ENCODE results near the gene KNDC1.
A peak's percentile ranks its signal among the peaks of the same experiment; 100 is the strongest.
"Not testable (repeated sequence)": the region's sequence is repeated elsewhere in the genome, so short reads cannot be mapped to it uniquely, and the experiment has no call there.

The KNDC1 gene

GRCh38 chr10:133169173-133169947 is 9.3 kb downstream of the KNDC1 start:
- DNase-seq (no peak), ATAC-seq (no peak)
- Mint-ChIP-seq H3K4me1 (no peaks in the 10 kb centered on the region), H3K36me3 (ENCODE audit: low read depth) (no peaks in the 10 kb centered on the region), H3K9me3 (no peaks in the 10 kb centered on the region), H3K27ac (no peak overlapping the region), H3K4me3 (no peak overlapping the region), H3K27me3 (peaks cover 12% of the 10 kb centered on the region)

GRCh38 chr10:133170092-133170491 is 10.1 kb downstream of the KNDC1 start:
- ATAC-seq (no peak), DNase-seq (no peak)
- no peaks in the 10 kb centered on the region for H3K4me1 Mint-ChIP-seq
- no peaks in the 10 kb centered on the region for H3K36me3 Mint-ChIP-seq (ENCODE audit: low read depth)
- H3K27ac Mint-ChIP-seq = no peak overlapping the region
- peaks cover 12% of the 10 kb centered on the region for H3K27me3 Mint-ChIP-seq
- H3K9me3 Mint-ChIP-seq = no peaks in the 10 kb centered on the region
- H3K4me3 Mint-ChIP-seq = no peak overlapping the region

- no peak overlapping the region for H3K4me3 Mint-ChIP-seq
- H3K36me3 Mint-ChIP-seq (ENCODE audit: low read depth) = peaks cover 5% of the 10 kb centered on the region
- H3K4me1 Mint-ChIP-seq = no peaks in the 10 kb centered on the region
- H3K27me3 Mint-ChIP-seq = peaks cover 8% of the 10 kb centered on the region
- H3K27ac Mint-ChIP-seq = no peak overlapping the region
- ATAC-seq (no peak), DNase-seq (no peak)
- peaks cover 12% of the 10 kb centered on the region for H3K9me3 Mint-ChIP-seq
Measured at GRCh38 chr10:133173860-133174640, 14.0 kb downstream of the KNDC1 start.

GRCh38 chr10:133174689-133175263 is 14.8 kb downstream of the KNDC1 start:
- ATAC-seq (no peak), DNase-seq (no peak)
- H3K4me3 Mint-ChIP-seq = no peak overlapping the region
- H3K36me3 Mint-ChIP-seq (ENCODE audit: low read depth) = peaks cover 5% of the 10 kb centered on the region
- peaks cover 12% of the 10 kb centered on the region for H3K9me3 Mint-ChIP-seq
- peaks cover 8% of the 10 kb centered on the region for H3K27me3 Mint-ChIP-seq
- no peaks in the 10 kb centered on the region for H3K4me1 Mint-ChIP-seq
- no peak overlapping the region for H3K27ac Mint-ChIP-seq

- H3K9me3 Mint-ChIP-seq = peaks cover 12% of the 10 kb centered on the region
- H3K27ac Mint-ChIP-seq; H3K4me3 Mint-ChIP-seq; DNase-seq; H3K4me1 Mint-ChIP-seq; H3K27me3 Mint-ChIP-seq; ATAC-seq; H3K36me3 Mint-ChIP-seq (ENCODE audit: low read depth): not testable (repeated sequence)
Measured at GRCh38 chr10:133175624-133176023, 15.6 kb downstream of the KNDC1 start.

GRCh38 chr10:133176546-133176945 is 16.5 kb downstream of the KNDC1 start:
- no peak overlapping the region for H3K4me3 Mint-ChIP-seq
- no peak overlapping the region for H3K27ac Mint-ChIP-seq
- DNase-seq (no peak), ATAC-seq (no peak)
- H3K9me3 Mint-ChIP-seq = peaks cover 12% of the 10 kb centered on the region
- no peaks in the 10 kb centered on the region for H3K4me1 Mint-ChIP-seq
- H3K27me3 Mint-ChIP-seq = peaks cover 8% of the 10 kb centered on the region
- peaks cover 5% of the 10 kb centered on the region for H3K36me3 Mint-ChIP-seq (ENCODE audit: low read depth)

GRCh38 chr10:133177380-133178157 is 17.6 kb downstream of the KNDC1 start:
- no peak overlapping the region for H3K4me3 Mint-ChIP-seq
- H3K9me3 Mint-ChIP-seq = peaks cover 12% of the 10 kb centered on the region
- ATAC-seq (no peak), DNase-seq (no peak)
- H3K4me1 Mint-ChIP-seq = no peaks in the 10 kb centered on the region
- H3K27me3 Mint-ChIP-seq = peaks cover 7% of the 10 kb centered on the region
- peak overlapping the region; percentile 6 for H3K27ac Mint-ChIP-seq
- peaks cover 5% of the 10 kb centered on the region for H3K36me3 Mint-ChIP-seq (ENCODE audit: low read depth)

GRCh38 chr10:133178357-133179127 is 18.5 kb downstream of the KNDC1 start:
- no peak for ATAC-seq
- no peak overlapping the region for H3K4me3 Mint-ChIP-seq
- no peak for DNase-seq
- peaks cover 12% of the 10 kb centered on the region for H3K9me3 Mint-ChIP-seq
- H3K27ac Mint-ChIP-seq = no peak overlapping the region
- H3K27me3 Mint-ChIP-seq = peaks cover 2% of the 10 kb centered on the region
- peaks cover 5% of the 10 kb centered on the region for H3K36me3 Mint-ChIP-seq (ENCODE audit: low read depth)
- H3K4me1 Mint-ChIP-seq = no peaks in the 10 kb centered on the region

GRCh38 chr10:133179128-133179520 is 19.1 kb downstream of the KNDC1 start:
- Mint-ChIP-seq H3K27me3 (peaks cover 2% of the 10 kb centered on the region), H3K9me3 (peaks cover 12% of the 10 kb centered on the region), H3K4me3 (no peak overlapping the region), H3K27ac (no peak overlapping the region), H3K4me1 (no peaks in the 10 kb centered on the region), H3K36me3 (ENCODE audit: low read depth) (peaks cover 5% of the 10 kb centered on the region)
- no peak for DNase-seq
- ATAC-seq = no peak

GRCh38 chr10:133179651-133180050 is 19.6 kb downstream of the KNDC1 start:
- DNase-seq = no peak

GRCh38 chr10:133180192-133180964 is 20.4 kb downstream of the KNDC1 start:
- DNase-seq = no peak
- Mint-ChIP-seq H3K4me1 (no peaks in the 10 kb centered on the region), H3K36me3 (ENCODE audit: low read depth) (peaks cover 5% of the 10 kb centered on the region), H3K4me3 (no peak overlapping the region), H3K9me3 (peaks cover 12% of the 10 kb centered on the region), H3K27ac (no peak overlapping the region), H3K27me3 (peaks cover 2% of the 10 kb centered on the region)
- no peak for ATAC-seq

More at GRCh38 chr10:133179651-133180050, 19.6 kb downstream of the KNDC1 start:
- peaks cover 2% of the 10 kb centered on the region for H3K27me3 Mint-ChIP-seq
- H3K4me1 Mint-ChIP-seq = no peaks in the 10 kb centered on the region
- H3K9me3 Mint-ChIP-seq = peaks cover 12% of the 10 kb centered on the region
- no peak for ATAC-seq
- peaks cover 5% of the 10 kb centered on the region for H3K36me3 Mint-ChIP-seq (ENCODE audit: low read depth)
- H3K4me3 Mint-ChIP-seq = no peak overlapping the region
- no peak overlapping the region for H3K27ac Mint-ChIP-seq

- Mint-ChIP-seq H3K9me3 (peaks cover 12% of the 10 kb centered on the region), H3K27me3 (peaks cover 2% of the 10 kb centered on the region), H3K4me1 (no peaks in the 10 kb centered on the region), H3K27ac (no peak overlapping the region), H3K4me3 (no peak overlapping the region), H3K36me3 (ENCODE audit: low read depth) (peaks cover 5% of the 10 kb centered on the region)
- ATAC-seq (no peak), DNase-seq (no peak)
Measured at GRCh38 chr10:133180965-133181639, 21.1 kb downstream of the KNDC1 start.

GRCh38 chr10:133182190-133182589 is 22.2 kb downstream of the KNDC1 start:
- no peak overlapping the region for H3K27ac Mint-ChIP-seq
- DNase-seq (no peak), ATAC-seq (no peak)
- peaks cover 9% of the 10 kb centered on the region for H3K9me3 Mint-ChIP-seq
- H3K4me1 Mint-ChIP-seq = no peaks in the 10 kb centered on the region
- no peak overlapping the region for H3K4me3 Mint-ChIP-seq
- peaks cover 2% of the 10 kb centered on the region for H3K27me3 Mint-ChIP-seq
- peaks cover 5% of the 10 kb centered on the region for H3K36me3 Mint-ChIP-seq (ENCODE audit: low read depth)

Measured in activated naive CD8-positive, alpha-beta T cell treated with anti-CD3 and anti-CD28 coated beads, Interleukin-2, amount 50 U/mL, for 24 hours (primary cell).